GM12873 (cell line): ENCODE results near the gene MRGPRF.

Source experiments
- CTCF ChIP-seq: IDR thresholded peaks from 2 replicates; pipeline ENCODE4 v1.5.1; 2012; ENCODE audit warnings: low read depth, mild to moderate bottlenecking, moderate library complexity, low read length, control low read depth; ENCODE audit not compliant: insufficient read depth; ENCODE audit errors: missing control alignments

The MRGPRF gene

GRCh38 chr11:69003301-69003865 lies 9.7 kb downstream of the MRGPRF start:
- no peak for TF ChIP-seq CTCF

GRCh38 chr11:69002570-69003231 lies 10.3 kb downstream of the MRGPRF start:
- TF ChIP-seq CTCF: no peak

- no peak for TF ChIP-seq CTCF
These were observed 10.9 kb downstream of the MRGPRF start for GRCh38 chr11:69002110-69002569.

GRCh38 chr11:69001243-69002081 lies 11.6 kb downstream of the MRGPRF start:
- TF ChIP-seq CTCF: no peak

- peak; percentile 16 for TF ChIP-seq CTCF
These were observed 12.2 kb downstream of the MRGPRF start for GRCh38 chr11:69000831-69001242.

GRCh38 chr11:69000391-69000790 lies 12.7 kb downstream of the MRGPRF start:
- TF ChIP-seq CTCF: no peak
